Stomach smooth muscle (tissue), 2 donors: ENCODE results near the gene TSGA10IP.

Experiments
- H3K27ac ChIP-seq: one replicate; pipeline ENCODE4 v1.7.0; 2013; ENCODE audit warnings: mild to moderate bottlenecking, low read length, inconsistent platforms
- H3K27me3 ChIP-seq, 2 donors: one replicate each; pipeline ENCODE4 v1.7.0; 2013; ENCODE audit warnings: low read length in 2 of 2; ENCODE audit not compliant: insufficient read depth in 2 of 2, control insufficient read depth in 1 of 2
- H3K36me3 ChIP-seq, 2 donors: one replicate each; pipeline ENCODE4 v1.7.0; 2013; ENCODE audit warnings: low read length in 2 of 2; ENCODE audit not compliant: control insufficient read depth in 2 of 2, insufficient read depth in 2 of 2
- H3K4me1 ChIP-seq: one replicate; pipeline ENCODE4 v1.7.0; 2013; ENCODE audit warnings: low read length; ENCODE audit not compliant: control insufficient read depth, insufficient read depth
- H3K4me3 ChIP-seq, 2 donors: one replicate each; pipeline ENCODE4 v1.7.0; 2013; ENCODE audit warnings: low read length in 2 of 2
- H3K9ac ChIP-seq, 2 donors: one replicate each; pipeline ENCODE4 v1.7.0; 2013; ENCODE audit warnings: low read length in 2 of 2, mild to moderate bottlenecking in 1 of 2
- H3K9me3 ChIP-seq, 2 donors: one replicate each; pipeline ENCODE4 v1.7.0; 2013; ENCODE audit warnings: low read length in 2 of 2; ENCODE audit not compliant: control insufficient read depth in 2 of 2
- donor health status: healthy.
- donor health status: Pancreatic carcinoma.

TSGA10IP gene

GRCh38 chr11:66008468-66009101, 63.3 kb downstream of the TSGA10IP start:
- H3K4me3 ChIP-seq: no peak overlapping the region
- H3K36me3 ChIP-seq: peaks cover 10 to 13% of the 10 kb centered on the region in 2 donors
- no peak overlapping the region for H3K27ac ChIP-seq
- H3K9ac ChIP-seq: peak overlapping the region in 1 of 2 donors; percentile 36
- no peaks in the 10 kb centered on the region for H3K9me3 ChIP-seq
- H3K27me3 ChIP-seq: peaks cover 13 to 20% of the 10 kb centered on the region in 2 donors
- H3K4me1 ChIP-seq: peaks cover 10% of the 10 kb centered on the region
